NCI-H2029 treated with DMSO at 0.1 percent for 48 hours (cell line): Measurements from ENCODE around the gene PXK.

Source experiments
- DNase-seq: peaks from one replicate; lab custom pipeline; 2025; lab: John Stamatoyannopoulos, UW

Gene PXK

DNA sequence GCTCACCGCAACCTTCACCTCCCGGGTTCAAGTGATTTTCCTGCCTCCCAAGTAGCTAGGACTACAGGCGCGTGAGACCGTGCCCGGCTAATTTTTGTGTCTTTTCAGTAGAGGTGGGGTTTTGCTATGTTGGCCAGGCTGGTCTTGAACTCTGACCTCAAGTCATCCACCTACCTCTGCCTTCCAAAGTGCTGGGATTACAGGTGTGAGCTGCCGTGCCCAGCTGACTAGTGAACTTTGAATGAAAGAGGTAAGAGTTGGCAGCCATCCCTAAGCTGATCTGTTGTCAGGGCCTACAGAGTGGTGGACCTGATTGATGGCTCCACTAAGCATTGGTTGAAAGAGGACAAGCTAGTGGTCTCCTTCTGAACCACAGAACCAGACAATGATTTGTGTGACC, 15.3 kb downstream of the PXK start:
- no peak for DNase-seq

DNA sequence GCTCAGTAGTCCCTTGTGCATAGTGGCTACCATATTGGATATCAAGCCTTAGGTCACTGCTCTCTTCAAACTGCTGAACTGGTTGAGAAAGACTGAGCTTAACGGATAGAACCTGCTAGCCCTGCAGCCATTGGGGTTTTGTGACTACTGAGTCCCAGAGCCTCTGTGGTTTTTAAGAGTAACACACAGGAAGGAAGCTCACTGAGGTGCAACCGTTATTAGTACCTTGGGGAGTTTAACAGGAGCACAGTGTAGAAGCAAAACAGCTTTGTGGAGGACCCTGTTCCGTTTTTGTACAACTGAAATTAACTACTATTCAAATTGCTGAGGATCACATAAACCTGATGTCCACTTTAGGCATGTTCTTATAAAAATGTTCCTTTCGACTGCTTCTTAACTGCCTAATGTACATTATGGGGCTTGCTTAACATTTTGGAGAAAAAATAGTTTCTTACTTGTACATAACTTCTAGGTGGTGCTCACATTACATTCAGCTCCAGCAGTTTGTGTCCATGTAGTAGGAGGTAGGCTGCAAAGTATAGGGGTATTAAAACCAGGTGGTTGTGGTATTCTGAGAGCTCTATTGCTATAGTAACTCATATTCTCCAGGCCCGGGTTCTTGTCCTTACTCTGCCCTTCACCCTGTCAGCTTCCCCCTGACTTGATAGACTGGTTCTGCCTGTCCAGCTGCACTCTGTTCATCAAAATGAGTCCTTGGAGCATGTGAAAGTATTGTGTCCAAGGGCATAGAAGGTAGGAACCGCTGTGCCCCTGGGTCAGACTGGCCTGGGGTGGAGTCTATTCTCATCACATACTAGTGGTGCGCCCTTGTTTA, 17.3 kb downstream of the PXK start:
- no peak for DNase-seq

DNA sequence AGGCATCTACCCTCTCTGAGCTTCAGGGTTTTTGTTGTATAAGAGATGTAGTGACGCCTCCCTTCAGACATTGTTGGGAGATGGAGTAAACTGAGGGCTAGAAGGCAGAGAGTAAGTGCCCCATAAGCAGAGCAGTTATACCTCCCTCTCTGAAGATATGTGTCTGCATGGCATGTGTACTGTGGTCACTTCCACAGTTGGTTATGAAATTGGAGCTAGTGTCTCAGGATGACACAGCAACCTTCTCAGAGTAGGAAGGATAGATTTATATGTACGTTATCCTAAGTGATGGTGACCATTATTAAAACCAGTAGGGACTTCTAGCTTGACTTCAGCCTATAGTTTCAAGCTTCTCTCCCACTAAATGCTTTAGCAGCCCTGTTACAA, 17.9 kb downstream of the PXK start:
- no peak for DNase-seq

DNA sequence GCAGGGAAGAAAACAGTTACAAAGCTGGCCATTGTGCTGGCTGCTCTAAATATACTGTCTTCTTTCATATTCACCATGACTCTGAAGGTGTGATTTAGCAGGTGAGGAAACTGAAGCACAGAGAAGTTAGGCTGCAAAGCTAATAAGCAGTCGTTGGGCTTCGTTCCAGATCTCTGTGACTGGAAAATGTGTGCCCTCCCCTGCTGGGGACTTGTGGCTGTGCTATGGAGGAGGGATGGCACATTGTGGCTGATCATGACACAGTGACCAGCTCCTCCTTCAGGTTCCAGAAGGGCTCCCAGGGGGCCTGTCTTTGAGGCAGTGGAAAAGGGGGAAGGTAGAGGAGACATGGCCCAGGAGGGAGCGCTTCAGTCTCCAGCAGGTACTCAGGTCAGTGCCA, 19.2 kb downstream of the PXK start:
- no peak for DNase-seq

DNA sequence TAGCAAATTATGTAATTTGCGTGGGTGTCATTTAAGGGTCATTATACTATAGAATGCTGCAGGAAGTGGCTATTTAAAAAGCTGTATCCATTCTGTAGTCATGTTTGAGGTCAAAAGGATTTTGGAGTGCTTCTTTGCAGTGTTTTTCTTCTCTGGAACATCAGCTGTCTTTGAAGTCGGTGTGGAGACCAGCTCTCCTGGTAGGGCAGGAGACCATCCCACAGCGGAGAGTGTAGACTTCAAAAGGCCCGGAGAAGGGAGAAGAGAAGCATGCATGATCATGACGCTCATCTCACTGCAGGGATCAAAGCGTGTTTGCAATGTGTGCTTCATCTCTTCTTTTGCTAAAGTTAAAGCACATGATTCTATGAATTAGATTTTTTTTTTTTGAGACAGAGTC, 19.9 kb downstream of the PXK start:
- DNase-seq: no peak

DNA sequence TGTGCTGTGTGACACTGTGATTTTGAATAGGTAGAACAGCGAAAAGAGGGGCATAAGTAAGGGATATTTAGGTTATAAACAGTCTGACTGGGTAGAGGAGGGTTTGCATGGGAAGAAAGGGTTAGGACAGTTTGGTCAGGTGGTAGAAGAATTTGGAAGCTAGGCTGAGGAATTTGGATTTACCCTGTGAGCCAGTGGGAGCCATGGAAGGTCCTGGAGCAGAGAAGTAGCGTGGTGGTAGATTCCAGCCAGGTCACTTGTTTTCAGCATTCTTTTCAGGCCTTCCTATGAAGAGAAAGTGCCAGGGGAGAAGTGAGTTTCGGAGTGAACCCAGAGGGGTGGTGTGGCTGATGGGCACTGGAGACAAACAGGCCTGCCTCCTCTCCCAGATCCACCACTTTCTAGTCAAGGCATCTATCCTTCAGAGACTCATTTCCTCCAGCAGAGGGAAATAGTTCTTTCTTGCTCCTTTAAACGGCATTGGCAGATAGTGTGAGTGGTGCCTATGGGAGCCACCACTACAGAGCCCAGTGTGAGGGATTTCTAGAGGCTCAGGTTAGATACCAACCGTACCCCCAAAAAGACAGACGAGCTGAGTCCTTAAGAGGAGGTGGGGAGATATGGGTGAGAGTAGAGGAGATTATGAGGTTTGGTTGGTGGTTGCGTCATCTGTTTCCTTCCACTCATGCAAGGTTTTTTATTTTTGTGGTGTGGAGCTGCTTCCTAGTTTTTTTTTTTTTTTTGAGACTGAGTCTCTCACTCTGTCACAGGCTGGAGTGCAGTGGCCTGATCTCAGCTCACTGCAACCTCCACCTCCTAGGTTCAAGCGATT, 21.2 kb downstream of the PXK start:
- no peak for DNase-seq

DNA sequence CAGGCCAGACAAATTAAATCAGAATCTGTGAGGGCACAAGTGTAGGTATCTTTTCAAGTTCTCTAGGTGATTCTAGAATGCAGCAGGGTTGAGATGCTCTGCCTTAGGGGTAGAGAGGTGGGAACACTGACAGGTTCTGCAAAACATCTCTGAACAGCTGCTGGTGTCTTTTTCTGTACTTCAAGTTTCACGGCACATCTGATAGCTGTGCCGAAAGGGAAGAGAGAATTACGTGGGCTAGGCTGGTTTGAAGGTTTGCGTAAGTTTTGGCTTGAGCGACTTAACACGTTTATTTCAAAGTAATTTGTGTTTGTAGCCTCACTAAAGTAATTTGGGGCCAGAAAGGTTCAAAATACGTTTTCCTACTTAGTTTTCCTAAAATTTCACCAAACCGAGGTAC, 22.5 kb downstream of the PXK start:
- DNase-seq: no peak

DNA sequence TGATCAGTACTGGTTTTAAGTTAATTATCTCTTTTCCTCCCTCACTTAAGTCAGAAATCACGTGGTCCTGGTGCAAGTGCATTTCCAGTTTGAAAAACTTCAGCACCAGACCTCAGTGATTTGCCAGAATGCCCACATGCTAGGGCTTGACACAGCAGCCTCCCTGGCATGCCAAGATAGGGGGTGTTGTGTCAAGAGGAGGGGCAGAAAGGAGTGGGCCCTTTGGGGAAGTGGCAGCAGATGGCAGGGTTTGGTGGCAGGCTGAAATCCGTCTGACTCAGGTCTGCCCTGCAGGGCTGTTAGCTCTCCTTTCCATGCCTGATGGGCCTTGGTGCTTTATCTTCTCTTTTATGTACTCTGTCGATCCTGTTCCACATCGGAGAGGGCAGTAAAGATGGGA, 23.4 kb downstream of the PXK start:
- DNase-seq: no peak

DNA sequence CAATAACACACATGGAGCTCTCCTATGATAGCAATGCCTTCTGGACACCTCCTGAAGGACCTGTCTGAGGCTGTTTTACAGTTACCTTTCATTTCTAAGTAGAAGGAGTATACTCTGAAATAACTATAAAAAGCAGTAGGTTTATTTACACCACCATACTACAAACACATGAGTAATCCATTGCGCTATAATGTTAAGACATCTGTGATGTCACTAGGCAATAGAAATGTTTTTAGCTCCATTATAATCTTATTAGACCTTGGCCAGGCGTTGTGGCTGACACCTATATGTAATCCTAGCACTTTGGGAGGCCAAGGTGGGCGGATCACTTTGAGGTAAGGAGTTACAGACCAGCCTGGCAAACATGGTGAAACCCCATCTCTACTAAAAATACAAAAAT, 24.7 kb downstream of the PXK start:
- DNase-seq: no peak

DNA sequence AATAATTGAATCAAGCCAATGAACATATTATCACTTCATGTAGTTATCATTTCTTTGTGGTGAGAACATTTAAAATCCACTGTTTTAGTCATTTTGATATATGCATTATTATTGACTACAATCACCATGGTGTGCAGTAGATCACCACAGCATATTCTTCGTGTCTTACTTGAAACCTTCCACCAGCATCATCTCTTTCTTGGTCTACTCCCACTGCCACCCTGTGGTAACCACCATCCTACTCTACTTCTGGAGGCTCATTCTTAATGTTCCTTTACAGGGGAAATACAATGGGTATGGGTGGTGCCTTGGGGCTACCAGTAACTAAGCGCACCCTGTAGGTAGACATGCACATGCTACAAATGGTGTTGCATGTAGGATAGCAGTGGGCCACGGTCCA, 25.4 kb downstream of the PXK start:
- DNase-seq: no peak

DNA sequence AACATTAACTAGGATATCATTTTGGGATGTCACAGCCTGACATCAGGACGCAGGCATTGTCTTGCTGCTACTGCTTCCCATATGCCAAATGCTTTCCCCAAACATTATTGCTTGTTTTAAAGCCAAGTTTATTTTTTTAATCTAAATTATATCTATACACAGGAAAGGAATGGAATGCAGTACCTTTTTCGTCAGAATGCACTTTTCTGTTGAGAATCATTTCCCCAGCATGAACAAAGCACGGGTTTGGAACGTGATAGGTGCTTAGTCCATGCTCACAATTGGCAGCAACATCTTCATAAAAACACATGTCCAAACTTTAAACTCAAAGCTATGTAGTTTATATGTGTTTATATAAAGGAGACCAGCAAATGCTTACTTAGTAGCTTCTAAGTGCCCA, 26.1 kb downstream of the PXK start:
- DNase-seq: no peak

DNA sequence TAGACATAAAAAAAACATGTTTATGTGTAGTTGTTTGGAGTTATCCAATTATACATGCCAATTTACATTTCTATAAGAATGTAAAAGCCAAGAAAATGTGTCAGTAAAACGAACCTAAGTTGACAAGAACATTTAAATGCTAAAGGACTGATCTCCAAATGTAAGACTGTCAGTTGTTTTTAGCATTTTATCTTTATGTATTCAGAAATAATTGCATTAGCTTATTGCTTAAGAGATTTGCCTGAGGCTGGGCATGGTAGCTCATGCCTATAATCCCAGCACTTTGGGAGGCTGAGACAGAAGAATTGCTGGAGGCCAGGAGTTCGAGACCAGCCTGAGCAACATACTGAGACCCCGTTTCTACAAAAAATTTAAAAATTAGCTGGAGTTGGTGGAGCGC, 26.9 kb downstream of the PXK start:
- no peak for DNase-seq

DNA sequence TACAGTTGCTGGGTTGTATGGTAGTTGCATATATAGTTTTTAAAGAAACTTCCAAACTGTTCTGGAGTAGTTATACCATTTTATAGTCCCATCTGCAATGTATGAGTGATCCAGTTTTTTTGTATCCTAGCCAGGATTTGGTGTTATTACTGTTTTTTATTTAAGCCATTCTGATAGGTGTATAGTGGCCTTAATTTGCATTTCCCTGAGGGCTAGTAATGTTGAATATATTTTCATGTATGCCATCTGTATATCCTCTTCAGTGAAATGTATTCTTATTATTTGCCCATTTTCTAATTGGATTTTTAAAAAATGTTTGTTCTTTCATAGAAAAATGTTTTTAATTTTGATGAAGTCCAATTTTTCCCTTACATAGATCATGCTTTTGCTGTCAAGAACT, 29.2 kb downstream of the PXK start:
- DNase-seq: no peak

DNA sequence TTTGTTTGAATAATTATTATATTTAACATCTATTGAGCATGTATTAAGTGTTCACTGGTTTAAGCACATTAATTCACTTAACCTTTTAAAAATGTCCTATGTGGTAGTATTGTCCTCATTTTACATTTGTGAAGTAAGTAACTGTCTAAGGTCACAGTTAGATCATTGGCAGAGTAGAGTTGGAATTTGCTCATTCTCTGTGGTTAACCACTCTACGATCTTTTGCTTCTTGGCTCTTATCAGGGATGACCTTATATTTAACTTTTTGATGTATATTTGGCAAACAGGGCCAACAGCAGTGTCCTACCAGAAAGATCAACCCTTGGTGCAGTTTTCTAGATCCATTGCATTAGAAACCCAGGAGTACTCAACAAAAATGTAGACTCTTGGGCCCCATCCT, 34.0 kb downstream of the PXK start:
- no peak for DNase-seq

DNA sequence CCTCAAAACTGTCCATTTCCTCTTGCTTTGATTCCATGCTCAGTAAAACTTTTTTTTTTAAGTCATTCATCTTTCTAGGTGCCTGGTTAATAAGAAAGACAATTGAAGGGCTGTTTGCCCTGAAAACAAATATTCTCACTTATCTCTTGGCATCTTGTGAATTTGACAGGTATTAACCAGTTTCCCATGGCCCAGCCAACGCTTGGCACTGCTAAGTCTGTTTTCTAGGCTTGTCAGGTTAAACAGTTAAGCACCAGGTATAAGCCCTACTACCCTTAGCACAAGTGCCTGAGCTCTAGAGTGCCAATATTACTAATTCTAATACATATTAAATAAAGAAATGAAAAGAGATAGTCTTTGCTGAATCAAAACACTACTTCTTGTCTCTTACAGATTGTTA, 36.3 kb downstream of the PXK start:
- no peak for DNase-seq

DNA sequence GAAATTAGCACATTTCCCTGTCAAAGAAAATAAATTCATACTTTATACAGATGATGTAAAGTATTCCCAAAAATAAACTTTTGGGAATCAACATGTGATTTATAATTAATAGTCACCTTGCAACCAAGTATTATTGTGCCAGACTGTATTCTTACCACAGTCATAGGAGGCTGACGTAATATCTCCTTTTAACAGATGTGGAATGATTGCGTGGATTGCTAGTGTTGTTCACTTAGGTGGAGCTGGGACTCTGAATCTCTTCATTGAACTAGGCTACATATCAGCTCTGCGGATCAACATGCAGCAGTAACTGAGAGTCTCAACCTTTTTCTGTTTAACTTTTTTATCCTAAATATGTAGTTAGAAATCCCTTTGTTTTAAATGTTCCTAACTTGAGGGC, 37.2 kb downstream of the PXK start:
- DNase-seq: no peak

DNA sequence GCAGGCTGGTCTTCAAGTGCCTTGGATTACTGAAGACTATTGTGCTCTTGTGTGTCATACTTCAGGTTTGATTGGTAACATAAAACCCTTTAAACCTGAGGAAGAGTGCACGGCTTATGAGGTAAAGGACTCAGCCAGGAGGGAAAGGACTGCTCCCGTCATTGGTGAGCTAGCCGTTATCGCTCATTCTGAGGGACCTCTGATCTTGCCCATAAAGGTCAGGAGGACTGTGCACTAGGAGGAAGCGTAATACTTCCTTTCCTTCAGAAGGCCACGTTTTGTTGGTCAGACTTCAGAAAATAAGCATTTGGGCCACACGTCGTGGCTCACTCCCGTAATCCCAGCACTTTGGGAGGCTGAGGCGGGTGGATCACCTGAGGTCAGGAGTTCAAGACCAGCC, 37.7 kb downstream of the PXK start:
- no peak for DNase-seq

DNA sequence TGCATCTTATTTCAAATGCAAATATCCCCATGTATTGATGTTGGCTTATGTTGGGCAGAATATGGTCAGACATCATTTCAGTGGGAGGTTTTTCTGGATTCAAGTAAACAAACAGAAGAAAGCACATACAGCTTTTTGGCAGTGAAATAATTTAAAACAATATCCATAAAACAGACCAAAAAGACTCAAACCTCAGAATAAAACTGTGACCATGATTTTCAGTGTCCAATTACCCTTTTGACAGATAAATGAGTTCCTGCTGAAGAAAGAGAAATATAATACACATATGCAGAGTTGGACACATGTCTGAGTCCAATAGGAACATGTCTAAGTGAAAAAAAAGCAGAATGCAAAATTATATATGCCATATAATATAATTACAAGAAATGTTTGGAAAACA, 39.1 kb downstream of the PXK start:
- no peak for DNase-seq

DNA sequence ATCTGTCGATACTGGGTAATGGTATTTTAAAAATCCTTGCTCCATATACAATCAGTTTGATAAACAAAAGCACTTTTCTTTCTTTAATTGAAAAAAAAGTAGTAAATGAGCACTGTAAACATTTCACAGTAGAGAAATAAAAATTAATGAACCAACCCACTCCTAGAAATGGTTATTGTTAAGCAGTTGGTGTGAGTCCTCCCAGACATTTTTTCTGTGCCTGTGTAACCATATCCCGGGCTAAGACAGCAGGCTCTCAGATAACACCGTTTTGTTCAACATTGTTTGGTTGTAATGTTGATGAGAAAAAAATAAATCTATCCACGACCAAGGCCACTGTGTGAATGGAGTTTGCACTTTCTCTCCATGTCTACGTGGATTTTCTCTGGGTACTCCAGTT, 42.6 kb downstream of the PXK start:
- DNase-seq: no peak

DNA sequence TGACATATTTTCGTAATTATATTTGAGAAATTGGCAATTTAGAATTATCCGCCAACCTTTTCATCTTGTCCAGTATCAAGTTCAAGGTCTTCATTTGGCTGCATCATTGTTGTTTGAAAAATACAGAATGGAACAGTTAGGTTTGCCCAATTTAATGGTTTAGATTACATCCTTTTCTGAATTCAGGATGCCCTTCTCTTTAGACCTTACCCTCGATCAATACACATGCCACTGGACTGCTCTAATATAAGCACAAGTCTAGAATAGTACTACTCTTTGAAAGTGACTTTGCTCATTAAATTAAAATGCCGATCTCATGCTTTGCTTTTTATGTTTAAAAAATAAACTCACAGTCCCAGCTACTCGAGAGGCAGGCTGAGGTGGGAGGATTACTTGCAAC, 44.5 kb downstream of the PXK start:
- DNase-seq: no peak

DNA sequence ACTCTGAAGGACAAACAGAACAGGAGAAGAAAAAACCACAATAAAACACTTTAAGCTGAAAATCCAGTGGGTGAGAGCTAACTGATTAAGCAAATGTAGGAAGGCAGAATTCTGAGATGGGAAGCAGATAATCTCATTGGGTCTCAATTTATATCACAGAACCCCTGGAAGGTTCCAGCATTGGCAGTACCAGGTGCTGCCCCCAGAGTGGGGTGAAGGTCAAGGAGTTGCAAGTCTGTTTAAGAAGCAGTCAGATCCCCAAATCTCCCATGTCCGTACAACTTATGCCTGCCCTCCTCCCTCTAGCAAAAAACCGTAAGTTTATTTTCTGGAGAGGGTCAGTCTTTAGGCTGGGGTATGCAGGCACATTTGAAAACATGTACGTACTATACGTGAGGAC, 45.1 kb downstream of the PXK start:
- no peak for DNase-seq

DNA sequence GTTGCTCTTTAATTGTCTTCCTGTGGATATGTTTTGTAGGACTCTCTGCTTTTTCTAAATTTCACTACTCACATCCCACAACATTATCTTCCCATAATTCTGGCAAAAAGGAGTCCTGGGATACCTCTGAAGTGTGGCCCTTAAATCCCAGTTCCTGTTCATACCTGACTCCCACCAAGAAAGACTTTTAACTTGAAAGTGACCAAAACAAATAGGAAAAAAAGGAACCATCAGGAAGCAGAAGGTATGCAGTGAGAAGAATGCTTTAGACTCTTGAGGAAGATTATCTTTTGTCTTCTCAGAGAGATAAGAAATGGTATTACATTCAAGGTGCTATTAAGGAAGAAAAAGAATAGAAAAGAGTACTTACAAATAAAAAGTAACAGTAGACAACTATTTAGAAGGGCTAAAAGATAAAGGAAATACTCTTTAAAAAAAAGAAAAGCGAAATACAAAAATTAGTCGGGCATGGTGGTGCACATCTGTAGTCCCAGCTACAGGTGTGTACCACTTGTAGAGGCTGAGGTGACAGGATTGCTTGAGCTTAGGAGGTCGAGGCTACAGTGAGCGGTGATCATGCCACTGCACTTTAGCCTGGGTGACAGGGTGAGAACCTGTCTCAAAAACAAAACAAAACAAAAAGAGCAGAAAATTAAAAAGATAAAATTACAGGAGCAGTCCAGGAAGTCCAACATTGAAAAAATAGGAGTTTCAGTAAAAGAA, 46.8 kb downstream of the PXK start:
- no peak for DNase-seq

DNA sequence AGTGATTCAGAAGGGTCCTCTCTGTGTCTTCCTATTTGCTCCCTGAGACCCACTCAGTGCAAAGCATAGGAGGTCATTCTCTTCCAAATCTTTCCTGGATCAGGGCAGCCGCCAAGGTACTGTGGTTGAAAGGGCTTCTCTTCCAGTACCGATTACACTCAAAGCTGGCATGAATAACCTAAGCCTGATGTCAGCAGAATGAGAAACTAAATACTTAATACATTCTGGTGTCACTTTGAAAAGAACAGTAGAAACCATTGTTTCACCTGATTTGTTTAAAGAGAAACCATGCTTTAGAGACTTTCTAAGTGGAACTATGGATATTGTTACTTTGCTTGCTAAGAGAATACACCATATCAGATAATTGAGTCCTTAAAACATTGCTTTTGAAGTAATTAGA, 50.8 kb downstream of the PXK start:
- DNase-seq: no peak
